Measurements from ENCODE around the gene SUCLG2.

SUCLG2 gene

GRCh38 chr3:67650084-67650483, 4.3 kb downstream of the SUCLG2 start:
- H3K27ac ChIP-seq (ENCODE audit: low read depth, low read length, poor library complexity, severe bottlenecking) = peak overlapping the region; percentile 4
- H3K4me3 ChIP-seq (ENCODE audit: low read depth, low read length, poor library complexity, severe bottlenecking) = no peak overlapping the region
- H3K9ac ChIP-seq (ENCODE audit: low read length) = no peak overlapping the region
- H3K9me3 ChIP-seq (ENCODE audit: low read length) = no peaks in the 10 kb centered on the region
- H3F3A ChIP-seq (ENCODE audit: insufficient read depth, low read length) = no peaks in the 10 kb centered on the region
- H3K4me2 ChIP-seq (ENCODE audit: low read length) = no peak overlapping the region; the same call in 1 of the 2 replicates
- no peaks in the 10 kb centered on the region for H3K9me2 ChIP-seq (ENCODE audit: low read depth, low read length)
- H2AFZ ChIP-seq (ENCODE audit: low read length) = no peak overlapping the region
- H4K20me1 ChIP-seq (ENCODE audit: insufficient read depth, low read length) = no peaks in the 10 kb centered on the region
- peaks cover 11% of the 10 kb centered on the region; the same call in 1 of the 2 replicates for H3K36me3 ChIP-seq (ENCODE audit: insufficient read depth, low read length)
- H3K4me1 ChIP-seq (ENCODE audit: insufficient read depth, low read length, severe bottlenecking) = peaks cover 44% of the 10 kb centered on the region
- TF ChIP-seq, protein P1, sequence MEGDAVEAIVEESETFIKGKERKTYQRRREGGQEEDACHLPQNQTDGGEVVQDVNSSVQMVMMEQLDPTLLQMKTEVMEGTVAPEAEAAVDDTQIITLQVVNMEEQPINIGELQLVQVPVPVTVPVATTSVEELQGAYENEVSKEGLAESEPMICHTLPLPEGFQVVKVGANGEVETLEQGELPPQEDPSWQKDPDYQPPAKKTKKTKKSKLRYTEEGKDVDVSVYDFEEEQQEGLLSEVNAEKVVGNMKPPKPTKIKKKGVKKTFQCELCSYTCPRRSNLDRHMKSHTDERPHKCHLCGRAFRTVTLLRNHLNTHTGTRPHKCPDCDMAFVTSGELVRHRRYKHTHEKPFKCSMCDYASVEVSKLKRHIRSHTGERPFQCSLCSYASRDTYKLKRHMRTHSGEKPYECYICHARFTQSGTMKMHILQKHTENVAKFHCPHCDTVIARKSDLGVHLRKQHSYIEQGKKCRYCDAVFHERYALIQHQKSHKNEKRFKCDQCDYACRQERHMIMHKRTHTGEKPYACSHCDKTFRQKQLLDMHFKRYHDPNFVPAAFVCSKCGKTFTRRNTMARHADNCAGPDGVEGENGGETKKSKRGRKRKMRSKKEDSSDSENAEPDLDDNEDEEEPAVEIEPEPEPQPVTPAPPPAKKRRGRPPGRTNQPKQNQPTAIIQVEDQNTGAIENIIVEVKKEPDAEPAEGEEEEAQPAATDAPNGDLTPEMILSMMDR (IDR thresholded peaks at IDR 0.05; ENCODE audit: low read length) = no peak
- no peak for TF ChIP-seq EZH2 (IDR thresholded peaks at IDR 0.05; ENCODE audit: borderline replicate concordance, low read length)
- H3K27me3 ChIP-seq (ENCODE audit: insufficient read depth, low read length) = no peaks in the 10 kb centered on the region
- peaks cover 14% of the 10 kb centered on the region; the same call in 1 of the 2 replicates for H3K79me2 ChIP-seq (ENCODE audit: insufficient read depth, low read length)

- no peak overlapping the region for H2AFZ ChIP-seq (ENCODE audit: low read length)
- H3K27ac ChIP-seq (ENCODE audit: low read depth, low read length, poor library complexity, severe bottlenecking) = no peak overlapping the region
- peaks cover 14% of the 10 kb centered on the region; the same call in 1 of the 2 replicates for H3K79me2 ChIP-seq (ENCODE audit: insufficient read depth, low read length)
- no peak overlapping the region for H3K4me3 ChIP-seq (ENCODE audit: low read depth, low read length, poor library complexity, severe bottlenecking)
- no peaks in the 10 kb centered on the region for H3K27me3 ChIP-seq (ENCODE audit: insufficient read depth, low read length)
- no peak overlapping the region for H3K4me2 ChIP-seq (ENCODE audit: low read length)
- peaks cover 40% of the 10 kb centered on the region for H3K4me1 ChIP-seq (ENCODE audit: insufficient read depth, low read length, severe bottlenecking)
- TF ChIP-seq EZH2 (IDR thresholded peaks at IDR 0.05; ENCODE audit: borderline replicate concordance, low read length) = no peak
- H3K9ac ChIP-seq (ENCODE audit: low read length) = no peak overlapping the region
- H3K9me2 ChIP-seq (ENCODE audit: low read depth, low read length) = no peaks in the 10 kb centered on the region
- H3K9me3 ChIP-seq (ENCODE audit: low read length) = no peaks in the 10 kb centered on the region
- H4K20me1 ChIP-seq (ENCODE audit: insufficient read depth, low read length) = no peaks in the 10 kb centered on the region
- H3F3A ChIP-seq (ENCODE audit: insufficient read depth, low read length) = no peaks in the 10 kb centered on the region
- peaks cover 11% of the 10 kb centered on the region; the same call in 1 of the 2 replicates for H3K36me3 ChIP-seq (ENCODE audit: insufficient read depth, low read length)
These were observed 4.7 kb downstream of the SUCLG2 start for GRCh38 chr3:67649681-67650080.

GRCh38 chr3:67648701-67649100, 5.7 kb downstream of the SUCLG2 start:
- no peak for TF ChIP-seq EZH2 (IDR thresholded peaks at IDR 0.05; ENCODE audit: borderline replicate concordance, low read length)
- TF ChIP-seq, protein P1 (IDR thresholded peaks at IDR 0.05; ENCODE audit: low read length) = no peak
- H3K36me3 ChIP-seq (ENCODE audit: insufficient read depth, low read length) = peaks cover 14% of the 10 kb centered on the region
- H3F3A ChIP-seq (ENCODE audit: insufficient read depth, low read length) = no peaks in the 10 kb centered on the region
- no peaks in the 10 kb centered on the region for H3K9me3 ChIP-seq (ENCODE audit: low read length)
- no peaks in the 10 kb centered on the region for H4K20me1 ChIP-seq (ENCODE audit: insufficient read depth, low read length)
- no peak overlapping the region for H3K27ac ChIP-seq (ENCODE audit: low read depth, low read length, poor library complexity, severe bottlenecking)
- H3K79me2 ChIP-seq (ENCODE audit: insufficient read depth, low read length) = peaks cover 14% of the 10 kb centered on the region; the same call in 1 of the 2 replicates
- H2AFZ ChIP-seq (ENCODE audit: low read length) = no peak overlapping the region
- peaks cover 38% of the 10 kb centered on the region for H3K4me1 ChIP-seq (ENCODE audit: insufficient read depth, low read length, severe bottlenecking)
- H3K4me3 ChIP-seq (ENCODE audit: low read depth, low read length, poor library complexity, severe bottlenecking) = no peak overlapping the region
- H3K4me2 ChIP-seq (ENCODE audit: low read length) = no peak overlapping the region
- H3K9me2 ChIP-seq (ENCODE audit: low read depth, low read length) = no peaks in the 10 kb centered on the region
- no peaks in the 10 kb centered on the region for H3K27me3 ChIP-seq (ENCODE audit: insufficient read depth, low read length)
- no peak overlapping the region for H3K9ac ChIP-seq (ENCODE audit: low read length)

DNA sequence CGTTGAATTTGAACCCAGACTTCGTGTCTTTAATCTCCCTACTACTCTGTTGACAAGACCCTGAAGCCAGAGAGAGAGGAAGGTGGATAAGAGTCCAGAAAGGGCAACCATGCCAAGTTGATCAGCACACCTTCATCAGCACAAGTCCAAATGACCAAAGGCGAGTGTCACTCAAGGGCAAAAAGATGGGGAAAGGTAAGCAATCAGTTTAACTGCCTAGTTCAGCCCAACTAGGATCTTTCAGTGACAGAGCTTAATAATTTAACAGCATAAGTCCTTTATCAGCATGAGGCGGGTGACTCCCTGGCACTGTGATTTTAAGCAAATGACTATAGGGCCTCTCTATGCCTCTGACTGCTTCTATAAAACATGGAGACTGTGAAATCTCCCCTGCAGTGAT, 6.2 kb downstream of the SUCLG2 start:
- peaks cover 11% of the 10 kb centered on the region; the same call in 1 of the 2 replicates for H3K79me2 ChIP-seq (ENCODE audit: insufficient read depth, low read length)

More for the DNA sequence above, 6.2 kb downstream of the SUCLG2 start:
- Histone ChIP-seq H3K4me1 (ENCODE audit: insufficient read depth, low read length, severe bottlenecking) (peaks cover 33% of the 10 kb centered on the region), H3F3A (ENCODE audit: insufficient read depth, low read length) (no peaks in the 10 kb centered on the region), H3K9me2 (ENCODE audit: low read depth, low read length) (no peaks in the 10 kb centered on the region), H3K36me3 (ENCODE audit: insufficient read depth, low read length) (peaks cover 19% of the 10 kb centered on the region), H3K27ac (ENCODE audit: low read depth, low read length, poor library complexity, severe bottlenecking) (no peak overlapping the region), H3K9ac (ENCODE audit: low read length) (no peak overlapping the region), H4K20me1 (ENCODE audit: insufficient read depth, low read length) (no peaks in the 10 kb centered on the region), H3K4me3 (ENCODE audit: low read depth, low read length, poor library complexity, severe bottlenecking) (no peak overlapping the region), H3K27me3 (ENCODE audit: insufficient read depth, low read length) (no peaks in the 10 kb centered on the region), H3K4me2 (ENCODE audit: low read length) (no peak overlapping the region), H3K9me3 (ENCODE audit: low read length) (no peaks in the 10 kb centered on the region), H2AFZ (ENCODE audit: low read length) (no peak overlapping the region)
- TF ChIP-seq, protein P1 (IDR thresholded peaks at IDR 0.05; ENCODE audit: low read length) = no peak
- no peak for TF ChIP-seq EZH2 (IDR thresholded peaks at IDR 0.05; ENCODE audit: borderline replicate concordance, low read length)

Data from OCI-LY1 (cell line).